Left lung (tissue), 10 donors: ENCODE results near the gene PEX10. TPM values are rescaled to one million over a fixed set of nuclear protein-coding genes. Genes with fewer than 3 reads are reported as not detected.
"Not testable (repeated sequence)": the region's sequence is repeated elsewhere in the genome, so short reads cannot be mapped to it uniquely, and the experiment has no call there.

Experiments used
- ATAC-seq: fragments of 200-7000 bp; cut with Tn5 transposase; one replicate; pipeline ENCODE4 v1.9.1; 2020; ENCODE audit warnings: moderate library complexity
- DNase-seq, 4 donors: peaks; one replicate each; pipeline ENCODE4 v3.0.0-alpha.2; 2013 to 2020
- H3K27ac ChIP-seq, 2 donors: fragments of 200-600 bp; sonication (generic) in 1 of 2; one replicate each; pipeline versions ENCODE4 v1.5.0 to v1.8.0; 2020 to 2021
- H3K27me3 ChIP-seq, 2 donors: fragments of 200-600 bp; sonication (generic) in 1 of 2; one replicate each; pipeline versions ENCODE4 v1.5.0 to v1.8.0; 2020 to 2021
- H3K36me3 ChIP-seq, 2 donors: fragments of 200-600 bp; sonication (generic) in 1 of 2; one replicate each; pipeline versions ENCODE4 v1.5.0 to v1.8.0; 2020 to 2021
- H3K4me1 ChIP-seq, 2 donors: fragments of 200-600 bp; one replicate each; pipeline ENCODE4 v1.8.0; 2021
- H3K4me3 ChIP-seq, 2 donors: fragments of 200-600 bp; sonication (generic) in 1 of 2; one replicate each; pipeline versions ENCODE4 v1.5.0 to v1.8.0; 2020 to 2021; ENCODE audit warnings: mild to moderate bottlenecking in 1 of 2
- H3K9me3 ChIP-seq, 2 donors: fragments of 200-600 bp; sonication (generic) in 1 of 2; one replicate each; pipeline versions ENCODE4 v1.5.0 to v1.8.0; 2020 to 2021
- CTCF ChIP-seq, 2 donors: fragments of 200-600 bp; sonication (generic) in 1 of 2; IDR thresholded peaks; one replicate each; pipeline versions ENCODE4 v1.5.0 to v1.8.0; 2021; ENCODE audit warnings: antibody characterized with exemption in 2 of 2
- intact Hi-C, 2 donors: fragments of 100-400 bp; cut with DNase I; formaldehyde crosslinking; loops; one replicate each; pipeline versions ENCODE4 v1.11.2 to v1.14.2; 2022
- polyA plus RNA-seq, 6 donors: library from polyadenylated mRNA; unstranded; fragments of 120-200 nt; gene quantifications; one replicate each; pipeline ENCODE4 v1.2.1, GENCODE V29; 2013; ENCODE audit not compliant: insufficient read length in 6 of 6
- total RNA-seq, 2 donors: library from RNA; stranded (reverse); fragmentation: NEBNext Ultra II Directional; extraction: Animal tissue kit (Norgen Biotek cat#: 25700); gene quantifications; one replicate each; pipeline ENCODE4 v1.2.1, GENCODE V29; 2021
- donor health status: DM: no; HTN: yes; CAD: no.
- donor health status: DM: no; HTN: no; CAD: no.

The PEX10 gene
- total and polyA plus RNA-seq, 8 donors = 14.3 to 22.9 (median 17.4) TPM

- no peak overlapping the region for H3K4me3 ChIP-seq
- DNase-seq (no peak), ATAC-seq (no peak)
- no peaks in the 10 kb centered on the region for H3K9me3 ChIP-seq
- no peak for TF ChIP-seq CTCF (IDR thresholded peaks at IDR 0.05)
- intact Hi-C loops = no loop called here
- no peaks in the 10 kb centered on the region for H3K36me3 ChIP-seq
- H3K27me3 ChIP-seq = peaks cover 22 to 95% of the 10 kb centered on the region in 2 donors
- no peak overlapping the region for H3K27ac ChIP-seq
- no peaks in the 10 kb centered on the region for H3K4me1 ChIP-seq
Observed at GRCh38 chr1:2444138-2444591, 31.8 kb upstream of the PEX10 start.

- intact Hi-C loops = no loop called here
- Histone ChIP-seq H3K4me3 (no peak overlapping the region), H3K9me3 (no peaks in the 10 kb centered on the region), H3K36me3 (no peaks in the 10 kb centered on the region), H3K4me1 (no peaks in the 10 kb centered on the region), H3K27ac (no peak overlapping the region), H3K27me3 (peaks cover 22 to 95% of the 10 kb centered on the region in 2 donors)
- no peak for TF ChIP-seq CTCF (IDR thresholded peaks at IDR 0.05)
- DNase-seq (no peak), ATAC-seq (no peak)
Observed at GRCh38 chr1:2443277-2444137, 31.1 kb upstream of the PEX10 start.

GRCh38 chr1:2442661-2443060 lies 30.3 kb upstream of the PEX10 start:
- H3K9me3 ChIP-seq = no peaks in the 10 kb centered on the region
- intact Hi-C loops = no loop called here
- H3K36me3 ChIP-seq = no peaks in the 10 kb centered on the region
- no peak overlapping the region for H3K4me3 ChIP-seq
- no peak for TF ChIP-seq CTCF (IDR thresholded peaks at IDR 0.05)
- ATAC-seq (no peak), DNase-seq (no peak)
- H3K27ac ChIP-seq = no peak overlapping the region
- no peaks in the 10 kb centered on the region for H3K4me1 ChIP-seq
- H3K27me3 ChIP-seq = peaks cover 22 to 95% of the 10 kb centered on the region in 2 donors

GRCh38 chr1:2441746-2442145 lies 29.4 kb upstream of the PEX10 start:
- intact Hi-C loops = no loop called here

GRCh38 chr1:2440346-2440745 lies 28.0 kb upstream of the PEX10 start:
- H3K4me3 ChIP-seq, H3K36me3 ChIP-seq, intact Hi-C loops, DNase-seq, ATAC-seq, H3K27ac ChIP-seq, H3K4me1 ChIP-seq, H3K9me3 ChIP-seq: not testable (repeated sequence)
- H3K27me3 ChIP-seq = peaks cover 22 to 88% of the 10 kb centered on the region in 2 donors

More at GRCh38 chr1:2441746-2442145, 29.4 kb upstream of the PEX10 start:
- Histone ChIP-seq H3K4me1 (no peaks in the 10 kb centered on the region), H3K36me3 (no peaks in the 10 kb centered on the region), H3K27ac (no peak overlapping the region), H3K27me3 (peaks cover 22 to 95% of the 10 kb centered on the region in 2 donors), H3K9me3 (no peaks in the 10 kb centered on the region), H3K4me3 (no peak overlapping the region)
- no peak for DNase-seq
- no peak for TF ChIP-seq CTCF (IDR thresholded peaks at IDR 0.05)
- ATAC-seq = no peak
